Left renal cortex interstitium (tissue), 4 donors: ENCODE measurements around the gene ANO2. TPM values are rescaled to one million over a fixed set of nuclear protein-coding genes. Genes with fewer than 3 reads are reported as not detected.

Source experiments
- DNase-seq, 4 donors: peaks; one replicate each; pipeline ENCODE4 v3.0.0-alpha.2; 2013; ENCODE audit warnings: low read depth in 4 of 4, low spot score in 2 of 4, missing footprints in 1 of 4
- polyA plus RNA-seq, 4 donors: library from polyadenylated mRNA; unstranded; fragments of 120-200 nt; gene quantifications; one replicate each; pipeline ENCODE4 v1.2.1, GENCODE V29; 2013; ENCODE audit not compliant: insufficient read length in 4 of 4

Gene ANO2
- polyA plus RNA-seq, 4 donors, result 3.5 to 5.5 (median 4.1) TPM

DNA sequence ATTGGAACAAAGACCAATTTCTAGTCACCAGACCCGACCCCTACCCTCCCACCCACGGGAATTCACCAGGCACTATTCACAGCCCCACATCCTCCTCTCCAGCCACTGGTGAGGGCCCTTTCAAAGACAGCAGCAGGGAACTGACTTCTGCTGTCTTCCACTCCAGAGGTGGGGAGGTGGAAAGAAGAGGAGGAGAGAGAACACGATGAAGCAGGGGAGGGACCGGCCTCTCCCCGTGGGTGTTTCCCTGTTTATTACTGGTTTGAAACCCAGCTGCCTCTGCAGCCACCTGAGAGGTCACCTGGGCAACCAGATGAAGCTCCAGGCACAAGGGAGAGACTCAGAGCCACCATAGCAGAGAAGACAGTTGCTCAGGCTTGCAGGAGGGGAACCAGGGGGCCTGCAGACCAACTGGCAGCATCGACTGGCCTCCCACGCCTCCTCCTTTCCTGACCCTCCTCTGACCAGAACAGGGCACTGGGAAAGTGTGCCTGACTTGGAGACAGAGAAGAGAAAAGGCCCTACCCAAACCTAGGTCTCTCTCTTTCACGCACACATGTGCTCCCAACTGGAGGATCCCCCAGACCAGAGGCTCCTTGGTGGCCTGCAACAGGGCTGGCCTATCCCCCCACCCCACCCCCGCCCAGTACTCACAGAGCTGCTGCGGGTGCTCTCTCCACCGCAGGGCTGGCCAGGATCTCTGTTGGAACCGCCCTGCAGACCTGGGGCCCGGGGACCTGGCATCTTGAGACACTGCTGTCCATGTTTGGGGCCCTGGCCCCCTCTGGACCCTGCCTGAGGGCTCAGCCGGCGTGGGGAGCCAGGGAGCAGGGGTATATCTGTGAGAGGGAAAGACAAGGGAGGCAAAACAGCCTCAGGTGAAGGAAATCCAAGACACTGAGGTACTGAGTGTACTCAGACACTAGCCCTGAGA lies 22.8 kb downstream of the ANO2 start:
- DNase-seq, result no peak

DNA sequence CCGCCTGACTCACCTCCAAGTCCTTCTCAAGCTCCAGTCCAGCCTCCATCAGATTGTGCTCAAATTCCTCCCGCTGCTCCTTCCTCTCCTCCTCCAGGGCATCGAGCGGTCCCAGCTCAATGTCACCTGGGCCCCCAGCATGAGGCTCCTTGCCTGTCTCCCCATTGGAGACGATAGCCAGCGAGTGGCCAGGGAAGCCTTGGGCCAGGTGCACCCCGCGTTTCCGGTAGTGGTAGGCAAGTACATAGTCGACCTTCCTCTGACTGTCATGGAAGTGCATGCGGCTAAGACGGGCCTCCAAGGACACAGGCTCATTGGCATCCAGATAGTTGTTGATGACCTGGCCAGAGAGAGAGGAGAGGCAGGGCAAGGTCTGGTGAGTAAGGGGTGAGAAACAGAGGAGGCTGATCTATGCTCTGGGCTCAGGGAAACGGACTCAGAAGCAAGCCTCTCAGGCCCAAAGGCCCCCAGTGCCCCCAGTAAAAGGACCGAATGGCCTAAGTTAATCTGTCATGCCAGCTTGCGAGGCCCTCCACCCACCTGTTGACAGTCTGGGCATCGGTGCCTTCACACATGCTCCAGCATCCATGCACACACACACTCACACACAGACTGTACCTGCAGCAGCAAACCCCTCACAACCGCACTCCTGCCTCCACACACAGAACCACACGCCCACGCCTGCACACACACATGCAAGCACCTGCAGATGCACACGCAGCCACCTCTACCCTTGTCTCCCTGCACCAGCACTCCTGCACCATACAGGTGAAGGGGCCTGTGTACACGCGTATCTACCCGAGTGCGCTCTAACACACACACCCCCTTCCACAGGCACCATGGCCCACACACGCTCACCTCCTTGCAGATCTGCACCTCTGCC lies 23.8 kb downstream of the ANO2 start:
- DNase-seq, result no peak

- no peak for DNase-seq
Observed at GRCh38 chr12:5916785-5917290, 28.2 kb downstream of the ANO2 start.

DNA sequence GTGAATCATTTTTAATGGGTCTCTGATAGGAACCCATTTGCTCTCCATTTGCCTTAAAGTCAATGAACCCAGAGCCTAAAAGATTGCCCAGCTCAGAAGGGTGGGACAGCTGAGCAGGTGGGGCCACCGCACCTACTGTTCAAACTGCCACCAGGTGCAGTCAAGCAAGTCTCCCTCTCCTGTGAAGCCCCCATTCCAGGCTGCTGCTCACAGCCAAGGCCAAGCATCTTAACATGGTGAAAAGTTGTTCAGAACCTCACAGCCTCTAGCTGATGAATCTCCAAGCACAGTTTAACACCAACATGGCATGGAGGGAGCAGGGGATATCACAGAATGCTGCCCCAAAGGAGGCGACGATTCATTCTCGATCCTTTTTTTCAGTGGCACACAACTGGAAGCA lies 29.5 kb downstream of the ANO2 start:
- DNase-seq, result no peak

DNA sequence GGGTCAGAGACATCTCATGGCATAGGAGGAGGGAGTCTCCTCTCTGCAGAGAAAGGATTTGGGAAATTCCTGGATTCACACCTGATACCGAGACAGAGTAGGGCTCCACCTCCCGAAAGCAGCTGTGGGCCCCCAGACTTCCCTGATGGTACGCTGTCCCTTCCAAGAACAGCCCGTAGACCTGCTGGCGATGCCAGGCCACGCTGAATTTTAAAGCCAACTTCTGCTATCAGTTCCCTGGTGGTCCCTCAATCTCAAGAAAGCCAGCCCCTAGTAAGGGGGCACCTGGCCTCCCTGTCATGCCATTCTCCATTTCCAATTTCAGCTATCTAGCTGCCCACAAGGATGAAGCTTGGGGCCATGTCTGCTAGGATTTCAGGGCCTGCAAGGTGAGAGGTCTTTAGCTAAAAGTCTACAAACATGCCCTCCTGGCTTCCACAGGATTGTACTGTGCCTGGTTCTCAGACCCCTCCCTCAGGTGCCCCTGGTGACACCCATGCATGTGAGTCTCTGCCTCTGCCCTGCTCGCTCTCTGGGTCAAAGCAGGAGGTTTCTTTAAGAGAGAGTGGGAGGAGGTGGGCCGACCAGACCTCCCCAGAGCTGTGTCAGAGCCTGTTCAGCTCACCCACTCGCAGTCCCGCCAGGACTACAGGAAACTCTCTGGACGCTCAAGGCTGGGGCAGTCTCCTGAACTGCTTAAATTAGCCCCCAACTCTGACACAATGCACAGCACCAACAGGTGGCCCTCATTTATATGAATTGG lies 30.5 kb downstream of the ANO2 start:
- no peak for DNase-seq

GRCh38 chr12:5913387-5913786 lies 31.7 kb downstream of the ANO2 start:
- DNase-seq, result no peak

DNA sequence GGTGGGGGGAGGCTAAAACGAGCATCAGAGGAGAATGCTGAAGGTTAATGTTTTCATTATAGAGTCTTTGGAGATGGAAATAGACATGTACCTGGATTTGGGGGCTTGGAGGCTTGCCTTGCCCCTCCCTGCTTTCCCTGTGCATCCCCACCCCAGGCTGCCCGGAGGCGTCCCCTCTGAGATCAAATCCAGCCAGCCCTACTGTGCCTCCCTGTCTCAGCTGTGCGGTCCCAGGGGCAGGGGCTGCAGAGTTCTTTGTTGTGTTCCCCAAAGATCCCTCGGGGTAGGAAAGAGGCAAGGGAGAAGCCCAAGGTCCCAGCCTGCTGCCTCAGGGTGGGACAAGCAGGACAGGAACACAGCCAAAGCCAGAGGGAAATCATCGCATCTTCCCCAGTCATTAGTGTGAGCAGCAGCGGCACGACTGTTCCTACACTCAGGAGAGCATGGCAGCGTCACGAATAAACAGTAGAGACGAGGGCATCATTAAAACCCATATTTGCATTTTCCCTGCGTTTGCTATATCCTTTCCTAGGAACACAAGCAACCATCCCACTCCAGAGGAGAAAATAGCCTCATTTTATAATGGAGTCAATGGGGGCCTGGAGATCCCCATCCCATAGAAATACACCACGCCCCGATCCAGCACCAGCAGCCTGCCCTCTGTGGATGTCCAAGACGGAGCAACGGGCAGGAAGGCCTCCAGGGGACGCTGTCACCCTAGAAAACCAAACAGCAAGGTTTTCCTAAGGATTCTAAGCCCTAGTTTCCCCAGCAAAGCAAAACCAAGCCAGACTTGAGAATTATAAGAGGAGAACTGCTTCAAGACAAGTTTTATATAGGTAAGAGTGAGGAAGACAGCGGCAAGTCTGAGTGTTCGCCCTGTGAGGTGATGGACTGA lies 32.4 kb downstream of the ANO2 start:
- DNase-seq, result no peak

- no peak for DNase-seq
Observed at GRCh38 chr12:5912011-5912410, 33.0 kb downstream of the ANO2 start.

DNA sequence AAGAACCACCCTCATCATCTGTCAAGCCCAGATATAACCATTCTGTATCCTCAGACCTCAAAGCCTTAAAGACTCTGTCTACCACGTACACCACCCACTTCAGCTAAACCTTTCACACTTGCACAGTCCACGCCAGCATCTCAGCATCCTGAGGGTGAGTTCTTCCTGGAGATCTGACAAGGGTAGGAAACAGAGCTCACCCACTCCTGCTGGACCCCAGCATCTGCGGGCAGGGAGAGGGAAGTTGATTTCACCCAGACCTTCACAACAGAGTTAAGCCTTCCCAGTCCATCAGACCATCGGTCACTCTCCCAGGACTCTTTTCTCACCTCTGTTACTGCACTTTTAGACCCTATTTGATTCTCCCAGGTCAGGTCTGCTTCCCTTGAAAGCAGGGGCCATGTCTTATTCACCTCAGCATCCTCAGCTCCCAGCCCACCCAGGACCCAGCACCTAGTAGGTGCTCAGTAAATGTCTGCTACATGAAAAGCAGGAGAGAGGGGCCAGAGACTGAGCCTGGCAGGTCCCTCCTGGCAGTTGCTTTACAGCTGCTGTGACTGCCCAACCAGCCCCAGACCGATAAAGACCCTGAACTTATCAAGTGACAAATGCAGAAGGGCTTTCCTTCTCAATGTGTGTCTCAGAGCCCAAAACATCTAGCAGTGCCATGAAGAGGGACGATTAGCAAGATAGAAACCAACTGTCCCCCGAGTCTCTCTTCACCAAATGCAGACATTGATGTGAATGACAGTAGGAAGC lies 34.1 kb downstream of the ANO2 start:
- no peak for DNase-seq

DNA sequence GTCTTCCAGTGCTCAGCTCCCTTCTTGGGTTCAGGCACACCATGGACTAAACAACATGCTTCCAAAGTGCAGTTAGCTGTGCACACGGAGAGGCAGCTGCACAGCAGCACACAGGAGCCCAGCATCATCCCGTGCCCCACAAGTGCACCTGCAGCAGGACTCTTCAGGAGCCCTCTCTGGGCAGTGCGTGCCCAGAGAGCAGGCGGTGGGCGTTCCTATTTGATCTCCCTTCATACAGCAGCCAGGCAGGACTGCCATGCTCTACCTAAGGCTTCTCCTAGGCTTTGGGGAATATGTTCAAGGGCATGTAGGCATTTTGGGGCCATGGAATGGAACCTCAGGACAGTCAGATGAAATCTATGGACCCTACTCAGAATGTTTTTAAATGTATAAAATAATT lies 35.5 kb downstream of the ANO2 start:
- no peak for DNase-seq

DNA sequence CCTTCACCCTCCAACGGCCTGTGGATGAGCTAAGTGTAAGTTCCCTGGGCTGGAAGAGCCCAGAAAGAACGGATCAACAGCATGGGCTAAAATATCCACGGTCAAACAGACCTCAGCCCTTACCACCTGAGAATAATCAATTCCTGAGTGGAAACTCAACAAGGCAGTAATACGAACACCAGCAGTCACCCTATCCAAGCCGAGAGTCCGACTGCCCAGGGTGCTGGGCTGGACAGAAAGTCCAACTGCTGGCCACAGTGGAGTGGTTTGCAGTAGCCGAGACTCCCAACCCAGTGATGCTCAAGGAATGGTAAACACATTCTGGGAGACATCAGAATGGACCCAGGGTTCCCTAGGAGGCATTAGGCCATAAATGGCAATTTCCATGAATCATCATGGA lies 36.8 kb downstream of the ANO2 start:
- no peak for DNase-seq

DNA sequence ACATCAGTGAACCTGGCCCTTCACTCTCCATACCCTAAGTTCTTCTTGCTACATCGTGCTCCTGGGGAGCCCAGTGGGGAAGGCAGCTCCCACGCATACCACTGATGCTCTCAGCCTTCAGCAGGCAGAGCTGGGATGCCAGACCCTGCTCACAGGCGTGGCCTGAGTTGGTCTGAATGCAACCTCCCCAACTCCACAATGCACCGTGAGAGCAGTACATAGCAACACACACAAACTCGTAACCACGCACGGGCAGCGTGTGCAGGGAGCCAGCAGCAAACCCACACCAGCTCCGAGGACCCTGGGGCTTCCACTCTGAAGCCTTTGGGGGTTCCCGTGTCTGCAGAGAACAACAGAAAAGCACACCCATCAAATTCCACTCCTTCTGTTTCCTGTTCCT lies 37.3 kb downstream of the ANO2 start:
- DNase-seq, result no peak

DNA sequence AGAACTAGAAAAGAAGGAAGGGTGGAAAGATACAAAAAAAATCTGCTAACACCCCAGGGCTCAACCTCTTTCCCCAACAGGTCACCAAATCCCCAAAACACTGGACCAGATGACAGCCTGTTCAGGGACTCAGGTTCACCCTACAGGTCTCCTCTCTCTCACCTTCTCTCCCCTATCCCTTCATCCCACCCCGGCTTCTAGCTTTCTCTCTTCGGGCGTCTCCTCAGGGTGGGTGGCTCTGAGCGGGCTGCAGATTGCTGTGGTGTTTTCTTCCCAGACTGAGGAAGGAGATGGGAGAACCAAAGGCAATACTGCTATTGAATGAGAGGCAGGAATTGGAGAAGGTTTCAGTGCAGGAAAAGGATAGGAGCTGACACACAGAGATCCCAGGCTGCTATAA lies 39.3 kb downstream of the ANO2 start:
- DNase-seq, result no peak

DNA sequence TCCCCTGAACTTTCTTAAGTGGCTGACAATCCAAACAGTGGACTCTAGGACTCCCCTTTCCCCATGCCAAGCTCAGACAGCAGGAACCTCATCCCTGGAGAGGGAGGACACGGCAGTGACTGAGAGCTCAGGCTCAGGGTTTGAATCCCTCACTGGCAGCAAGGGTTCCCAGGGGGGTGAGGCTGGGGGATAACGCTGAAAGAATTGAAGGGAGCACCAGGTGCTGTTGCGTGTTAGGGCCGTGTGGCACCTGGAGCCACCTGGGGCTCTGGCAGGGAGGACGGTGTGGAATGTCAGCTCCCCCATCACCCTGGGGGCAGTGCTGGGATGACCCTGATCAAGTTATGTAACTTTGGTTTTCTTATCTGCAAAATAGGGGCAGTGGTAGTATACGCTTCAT lies 40.1 kb downstream of the ANO2 start:
- no peak for DNase-seq

DNA sequence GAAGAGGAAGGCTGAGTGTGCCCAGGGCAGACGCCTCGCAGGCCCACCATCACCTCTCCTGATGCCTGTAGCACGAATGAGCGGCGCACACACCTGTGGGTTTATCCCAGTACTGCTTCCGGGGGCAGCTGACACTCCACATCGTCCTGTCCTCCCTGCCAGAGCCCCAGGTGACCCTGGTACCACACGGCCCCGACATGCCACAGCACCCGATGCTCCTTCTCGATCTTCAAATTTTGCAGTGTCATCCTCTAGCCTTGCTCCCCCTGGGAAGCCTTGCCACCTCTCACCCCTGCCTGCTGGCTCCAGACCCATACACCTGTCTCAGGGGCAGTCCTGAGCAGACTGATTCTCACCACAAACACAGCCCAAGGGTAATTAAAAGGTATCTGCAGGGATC lies 40.6 kb downstream of the ANO2 start:
- no peak for DNase-seq

GRCh38 chr12:5902736-5903135 lies 42.3 kb downstream of the ANO2 start:
- no peak for DNase-seq

GRCh38 chr12:5901416-5901815 lies 43.6 kb downstream of the ANO2 start:
- no peak for DNase-seq

DNA sequence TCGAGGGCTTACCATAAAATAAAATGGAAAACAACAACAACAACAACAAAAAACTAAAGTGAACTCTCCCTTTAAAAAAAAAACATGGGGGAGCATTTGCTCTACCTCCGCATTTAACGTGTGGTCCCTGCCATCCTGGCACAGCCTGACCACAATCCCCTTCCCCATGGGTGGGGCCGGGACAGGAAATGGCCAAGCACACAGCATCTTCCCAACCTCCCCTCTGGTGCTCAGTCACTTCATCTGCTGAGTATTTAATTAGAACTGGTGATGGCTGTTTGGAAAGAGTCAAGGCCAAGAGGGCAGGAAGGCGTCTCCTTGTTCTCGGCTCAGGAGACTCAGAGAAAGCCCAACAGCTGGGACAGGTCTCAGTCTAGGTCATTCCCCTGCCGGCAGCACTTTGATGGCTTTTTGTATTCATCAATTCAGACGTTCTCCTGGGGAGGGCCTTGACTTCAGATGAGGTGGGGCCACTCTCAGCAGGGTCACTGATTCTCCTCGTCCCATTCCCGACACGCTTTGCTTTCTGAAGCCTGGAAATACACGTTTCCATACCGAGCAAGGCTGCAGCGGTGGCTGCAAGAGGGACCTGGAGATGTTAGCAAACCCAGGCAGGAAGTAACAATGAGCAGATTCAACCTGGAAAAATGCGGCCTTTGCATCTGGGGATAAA lies 44.4 kb downstream of the ANO2 start:
- no peak for DNase-seq
